ENCODE measurements around the gene ADA.
A peak's percentile ranks its signal among the peaks of the same experiment; 100 is the strongest.
"Not testable (repeated sequence)": the region's sequence is repeated elsewhere in the genome, so short reads cannot be mapped to it uniquely, and the experiment has no call there.

Gene ADA

GRCh38 chr20:44596010-44596409 lies 55.5 kb downstream of the ADA start:
- no peak overlapping the region for H3K9ac ChIP-seq (ENCODE audit: low read length)
- no peak overlapping the region for H3K4me3 ChIP-seq (ENCODE audit: low read depth in 1 of 2, low read length in 2 of 2)
- H3K27ac ChIP-seq (ENCODE audit: low read depth, low read length), result no peak overlapping the region
- no peaks in the 10 kb centered on the region for H3K9me3 ChIP-seq (ENCODE audit: low read length)
- no peaks in the 10 kb centered on the region for H3K27me3 ChIP-seq (ENCODE audit: control insufficient read depth in 1 of 2, insufficient read depth in 2 of 2, low read length in 2 of 2)
- H3K36me3 ChIP-seq (ENCODE audit: insufficient read depth, low read length), result peaks cover 4% of the 10 kb centered on the region
- H3K4me1 ChIP-seq (ENCODE audit: insufficient read depth, low read length), result peaks cover 69% of the 10 kb centered on the region

DNA sequence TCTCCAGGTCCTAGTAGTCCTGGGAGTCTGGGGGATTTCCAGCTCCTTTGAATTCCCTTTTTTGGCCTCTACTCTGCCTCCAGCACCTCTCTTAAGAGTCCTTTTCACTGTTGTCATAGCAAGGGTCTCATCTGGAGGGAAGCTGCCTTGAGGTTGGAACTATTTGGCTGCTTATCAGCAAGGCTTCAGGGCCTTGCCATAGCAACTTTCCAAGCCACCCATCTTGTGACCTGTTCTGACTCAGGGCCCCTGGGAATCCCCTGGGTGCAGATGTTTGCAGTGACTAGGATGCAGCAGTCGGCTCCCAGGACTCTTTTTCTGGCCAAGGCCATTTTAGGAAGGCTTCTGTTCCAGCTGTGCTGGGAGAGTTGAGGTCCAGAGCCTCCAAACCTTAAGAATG lies 56.8 kb downstream of the ADA start:
- no peaks in the 10 kb centered on the region for H3K9me3 ChIP-seq (ENCODE audit: low read length)
- H3K4me3 ChIP-seq (ENCODE audit: low read depth in 1 of 2, low read length in 2 of 2), result no peak overlapping the region
- H3K27ac ChIP-seq (ENCODE audit: low read depth, low read length), result peak overlapping the region; percentile 38
- H3K9ac ChIP-seq (ENCODE audit: low read length), result no peak overlapping the region
- H3K27me3 ChIP-seq (ENCODE audit: control insufficient read depth in 1 of 2, insufficient read depth in 2 of 2, low read length in 2 of 2), result no peaks in the 10 kb centered on the region
- H3K36me3 ChIP-seq (ENCODE audit: insufficient read depth, low read length), result peaks cover 16% of the 10 kb centered on the region
- peaks cover 56% of the 10 kb centered on the region for H3K4me1 ChIP-seq (ENCODE audit: insufficient read depth, low read length)

DNA sequence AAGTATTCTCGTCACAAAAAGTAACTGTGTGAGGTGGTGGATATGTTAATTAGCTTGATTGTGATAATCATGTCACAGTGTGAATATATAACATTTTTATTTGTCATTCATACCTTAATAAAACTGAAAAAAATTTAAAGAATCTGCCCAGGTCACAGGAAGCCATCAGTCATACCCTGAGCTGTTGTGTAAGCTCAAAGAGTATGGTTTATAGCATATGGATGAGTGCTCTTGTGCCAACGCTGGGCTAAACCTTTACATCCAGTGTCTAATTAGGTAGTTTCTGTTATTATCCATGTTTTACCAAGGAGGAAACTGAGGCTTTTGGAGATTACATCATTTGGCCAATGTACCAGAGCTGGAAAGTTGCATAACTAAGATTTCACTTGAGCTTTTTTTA lies 57.7 kb downstream of the ADA start:
- Histone ChIP-seq H3K4me3 (ENCODE audit: low read depth in 1 of 2, low read length in 2 of 2) (no peak overlapping the region), H3K36me3 (ENCODE audit: insufficient read depth, low read length) (peaks cover 18% of the 10 kb centered on the region), H3K27me3 (ENCODE audit: control insufficient read depth in 1 of 2, insufficient read depth in 2 of 2, low read length in 2 of 2) (no peaks in the 10 kb centered on the region), H3K27ac (ENCODE audit: low read depth, low read length) (no peak overlapping the region), H3K9me3 (ENCODE audit: low read length) (no peaks in the 10 kb centered on the region), H3K9ac (ENCODE audit: low read length) (no peak overlapping the region), H3K4me1 (ENCODE audit: insufficient read depth, low read length) (peaks cover 47% of the 10 kb centered on the region)

GRCh38 chr20:44592366-44592765 lies 59.1 kb downstream of the ADA start:
- Histone ChIP-seq H3K4me1 (ENCODE audit: insufficient read depth, low read length) (peaks cover 37% of the 10 kb centered on the region), H3K27ac (ENCODE audit: low read depth, low read length) (no peak overlapping the region), H3K9me3 (ENCODE audit: low read length) (no peaks in the 10 kb centered on the region)

DNA sequence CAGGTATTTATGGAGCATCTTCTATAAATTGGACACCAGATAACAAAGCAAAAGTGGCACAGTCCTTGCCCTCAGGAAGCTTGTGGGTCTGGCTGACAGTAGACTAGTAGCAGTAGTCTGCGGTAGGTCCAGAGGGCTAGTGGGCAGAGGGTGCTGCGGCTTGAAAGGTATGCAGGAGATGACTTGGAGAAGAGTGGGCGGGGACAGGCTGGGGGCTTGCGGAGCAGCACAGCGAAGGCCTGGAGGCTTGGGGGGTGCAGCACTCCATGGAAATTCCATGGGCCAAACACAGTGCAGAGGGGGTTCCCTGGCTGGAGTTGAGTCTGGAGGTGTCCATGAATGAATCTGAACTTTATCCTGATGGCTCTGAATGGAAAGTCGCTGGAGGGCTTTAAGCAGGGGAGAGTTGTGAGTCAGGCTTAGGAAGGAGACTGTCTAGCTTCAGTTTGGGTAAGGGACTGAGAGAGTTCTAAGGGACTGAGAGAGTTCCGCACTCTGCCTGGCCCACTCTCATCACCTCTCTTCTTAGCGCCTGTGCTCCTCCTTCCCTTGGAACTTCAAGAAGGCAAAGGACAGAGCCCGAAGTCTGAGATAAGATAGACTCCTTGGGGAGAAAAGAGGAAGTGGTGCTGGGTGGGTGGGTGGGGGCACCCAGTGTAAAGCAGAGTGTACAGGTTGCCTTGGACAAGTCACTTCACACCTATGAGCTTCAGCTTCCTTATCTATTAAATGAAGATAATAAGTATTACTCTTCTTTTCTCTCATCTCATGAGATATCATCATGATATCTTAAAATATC lies 60.3 kb downstream of the ADA start:
- peaks cover 18% of the 10 kb centered on the region for H3K36me3 ChIP-seq (ENCODE audit: insufficient read depth, low read length)
- H3K4me3 ChIP-seq (ENCODE audit: low read depth in 1 of 2, low read length in 2 of 2), result no peak overlapping the region
- no peak overlapping the region for H3K27ac ChIP-seq (ENCODE audit: low read depth, low read length)
- peaks cover 39% of the 10 kb centered on the region for H3K4me1 ChIP-seq (ENCODE audit: insufficient read depth, low read length)
- no peaks in the 10 kb centered on the region for H3K27me3 ChIP-seq (ENCODE audit: control insufficient read depth in 1 of 2, insufficient read depth in 2 of 2, low read length in 2 of 2)
- H3K9ac ChIP-seq (ENCODE audit: low read length), result no peak overlapping the region
- H3K9me3 ChIP-seq (ENCODE audit: low read length), result no peaks in the 10 kb centered on the region

More at GRCh38 chr20:44592366-44592765, 59.1 kb downstream of the ADA start:
- Histone ChIP-seq H3K4me3 (ENCODE audit: low read depth in 1 of 2, low read length in 2 of 2) (no peak overlapping the region), H3K9ac (ENCODE audit: low read length) (no peak overlapping the region), H3K27me3 (ENCODE audit: control insufficient read depth in 1 of 2, insufficient read depth in 2 of 2, low read length in 2 of 2) (no peaks in the 10 kb centered on the region), H3K36me3 (ENCODE audit: insufficient read depth, low read length) (peaks cover 18% of the 10 kb centered on the region)

DNA sequence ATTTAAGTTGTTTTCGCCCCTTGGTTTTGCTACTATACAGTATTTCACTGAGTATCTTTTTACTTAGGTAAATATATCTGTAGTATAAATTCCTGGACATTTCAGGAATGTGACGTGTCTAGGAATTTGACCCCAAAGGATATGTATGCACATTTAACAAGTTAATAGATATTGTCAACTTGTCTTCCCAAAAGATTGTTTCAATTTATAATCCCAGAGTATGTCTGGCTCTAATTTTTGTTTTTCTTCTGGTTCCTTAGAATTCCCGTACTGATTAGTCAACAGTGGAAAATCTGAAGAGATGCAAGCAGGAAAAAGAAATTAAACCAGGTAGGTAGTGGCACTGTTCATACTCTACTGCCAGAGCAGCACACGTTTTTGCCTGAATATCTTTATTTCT lies 62.0 kb downstream of the ADA start:
- H3K27me3 ChIP-seq (ENCODE audit: control insufficient read depth in 1 of 2, insufficient read depth in 2 of 2, low read length in 2 of 2), result no peaks in the 10 kb centered on the region
- no peak overlapping the region for H3K9ac ChIP-seq (ENCODE audit: low read length)
- H3K27ac ChIP-seq (ENCODE audit: low read depth, low read length), result no peak overlapping the region
- no peak overlapping the region for H3K4me3 ChIP-seq (ENCODE audit: low read depth in 1 of 2, low read length in 2 of 2)
- peaks cover 42% of the 10 kb centered on the region for H3K4me1 ChIP-seq (ENCODE audit: insufficient read depth, low read length)
- H3K36me3 ChIP-seq (ENCODE audit: insufficient read depth, low read length), result peaks cover 18% of the 10 kb centered on the region
- no peaks in the 10 kb centered on the region for H3K9me3 ChIP-seq (ENCODE audit: low read length)

- H3K4me1 ChIP-seq (ENCODE audit: insufficient read depth, low read length), result peaks cover 38% of the 10 kb centered on the region
- H3K27me3 ChIP-seq (ENCODE audit: control insufficient read depth in 1 of 2, insufficient read depth in 2 of 2, low read length in 2 of 2); H3K27ac ChIP-seq (ENCODE audit: low read depth, low read length); H3K9me3 ChIP-seq (ENCODE audit: low read length); H3K9ac ChIP-seq (ENCODE audit: low read length); H3K4me3 ChIP-seq (ENCODE audit: low read depth in 1 of 2, low read length in 2 of 2): not testable (repeated sequence)
- H3K36me3 ChIP-seq (ENCODE audit: insufficient read depth, low read length), result peaks cover 18% of the 10 kb centered on the region
Measured at GRCh38 chr20:44588321-44588720, 63.2 kb downstream of the ADA start.

- no peaks in the 10 kb centered on the region for H3K9me3 ChIP-seq (ENCODE audit: low read length)
- peak overlapping the region in 1 of 2 donors; percentile 18 for H3K4me3 ChIP-seq (ENCODE audit: low read depth in 1 of 2, low read length in 2 of 2)
- peak overlapping the region; percentile 30 for H3K27ac ChIP-seq (ENCODE audit: low read depth, low read length)
- H3K27me3 ChIP-seq (ENCODE audit: control insufficient read depth in 1 of 2, insufficient read depth in 2 of 2, low read length in 2 of 2), result no peaks in the 10 kb centered on the region
- peaks cover 18% of the 10 kb centered on the region for H3K36me3 ChIP-seq (ENCODE audit: insufficient read depth, low read length)
- H3K9ac ChIP-seq (ENCODE audit: low read length), result no peak overlapping the region
- H3K4me1 ChIP-seq (ENCODE audit: insufficient read depth, low read length), result peaks cover 48% of the 10 kb centered on the region
Measured at GRCh38 chr20:44587035-44587980, 64.2 kb downstream of the ADA start.

- Histone ChIP-seq H3K27me3 (ENCODE audit: control insufficient read depth in 1 of 2, insufficient read depth in 2 of 2, low read length in 2 of 2) (no peaks in the 10 kb centered on the region), H3K9ac (ENCODE audit: low read length) (no peak overlapping the region), H3K36me3 (ENCODE audit: insufficient read depth, low read length) (peaks cover 18% of the 10 kb centered on the region), H3K4me3 (ENCODE audit: low read depth in 1 of 2, low read length in 2 of 2) (peak overlapping the region in 1 of 2 donors; percentile 18), H3K4me1 (ENCODE audit: insufficient read depth, low read length) (peaks cover 57% of the 10 kb centered on the region), H3K27ac (ENCODE audit: low read depth, low read length) (peak overlapping the region; percentile 30), H3K9me3 (ENCODE audit: low read length) (no peaks in the 10 kb centered on the region)
Measured at GRCh38 chr20:44586289-44586911, 65.1 kb downstream of the ADA start.

DNA sequence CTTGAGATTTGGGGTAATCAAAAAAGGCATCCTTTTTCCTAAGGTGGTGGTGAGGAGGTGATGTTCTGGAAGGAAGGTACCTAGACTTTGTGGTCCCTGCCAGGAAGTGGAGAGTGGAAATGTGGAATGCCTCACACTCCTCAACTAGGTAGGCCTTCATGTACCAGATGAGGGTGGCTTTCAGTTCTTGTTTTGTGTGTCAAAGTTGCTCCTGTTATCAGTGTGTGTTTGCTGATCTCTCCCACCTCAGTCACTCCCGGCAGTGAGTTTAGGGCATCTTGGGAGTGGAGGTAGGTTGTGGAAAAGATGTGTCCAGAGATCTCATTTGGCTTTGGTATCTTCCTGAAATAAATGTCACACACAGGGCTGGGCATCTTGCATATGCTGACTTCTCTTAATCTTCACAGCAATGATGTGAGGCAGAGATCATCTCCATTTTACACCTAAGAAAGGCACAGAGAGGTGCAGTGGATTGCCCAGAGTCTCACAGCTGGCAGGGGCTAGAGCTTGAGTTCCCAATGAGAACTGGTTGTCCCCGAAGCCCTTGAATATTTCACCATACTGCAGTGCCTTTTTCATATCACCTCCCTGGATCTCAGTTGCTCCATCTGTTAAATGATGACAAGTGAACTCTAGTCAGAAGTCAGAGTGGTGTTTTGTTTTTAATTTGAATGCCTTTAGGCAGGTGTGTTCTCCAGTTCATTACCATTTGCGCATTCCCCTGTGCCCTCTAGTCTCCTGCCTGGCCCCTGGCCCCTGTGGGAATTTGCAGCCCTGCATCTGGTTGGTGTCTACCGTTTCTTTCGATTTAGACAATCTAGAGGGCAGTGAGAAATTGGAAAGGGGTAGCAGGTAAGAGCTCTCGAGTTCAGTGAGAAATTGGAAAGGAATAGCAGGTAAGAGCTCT lies 66.2 kb downstream of the ADA start:
- Histone ChIP-seq H3K4me3 (ENCODE audit: low read depth in 1 of 2, low read length in 2 of 2) (peak overlapping the region in 1 of 2 donors; percentile 17), H3K9me3 (ENCODE audit: low read length) (no peaks in the 10 kb centered on the region), H3K9ac (ENCODE audit: low read length) (no peak overlapping the region), H3K36me3 (ENCODE audit: insufficient read depth, low read length) (peaks cover 8% of the 10 kb centered on the region), H3K27ac (ENCODE audit: low read depth, low read length) (peak overlapping the region; percentile 21), H3K27me3 (ENCODE audit: control insufficient read depth in 1 of 2, insufficient read depth in 2 of 2, low read length in 2 of 2) (no peaks in the 10 kb centered on the region), H3K4me1 (ENCODE audit: insufficient read depth, low read length) (peaks cover 68% of the 10 kb centered on the region)

Data from muscle layer of colon (tissue), 2 donors.